Trophoblast cell (in vitro differentiated cells and primary cell): Measurements from ENCODE around the gene RHOD.

Source experiments
- DNase-seq, 2 donors: peaks; one replicate each; pipeline ENCODE4 v3.0.0-alpha.2; 2016
- H2AFZ ChIP-seq: 2 replicates; pipeline ENCODE4 v1.6.1; 2013; ENCODE audit warnings: low read length, moderate library complexity, mild to moderate bottlenecking; ENCODE audit not compliant: insufficient read depth, poor library complexity
- H2AK5ac ChIP-seq: 2 replicates; pipeline ENCODE4 v1.6.1; 2013; ENCODE audit warnings: mild to moderate bottlenecking, low read length
- H2BK120ac ChIP-seq: 2 replicates; pipeline ENCODE4 v1.6.1; 2013; ENCODE audit warnings: low read length, mild to moderate bottlenecking, moderate library complexity; ENCODE audit not compliant: insufficient read depth, poor library complexity
- H2BK12ac ChIP-seq: 2 replicates; pipeline ENCODE4 v1.6.1; 2013; ENCODE audit warnings: mild to moderate bottlenecking, low read length, moderate library complexity
- H2BK5ac ChIP-seq: 2 replicates; pipeline ENCODE4 v1.6.1; 2013; ENCODE audit warnings: low read length, low read depth, moderate library complexity, mild to moderate bottlenecking; ENCODE audit not compliant: poor library complexity
- H3K14ac ChIP-seq: 2 replicates; pipeline ENCODE4 v1.6.1; 2013; ENCODE audit warnings: mild to moderate bottlenecking, low read length
- H3K18ac ChIP-seq: 2 replicates; pipeline ENCODE4 v1.6.1; 2013; ENCODE audit warnings: mild to moderate bottlenecking, low read length
- H3K23ac ChIP-seq: 2 replicates; pipeline ENCODE4 v1.6.1; 2013; ENCODE audit warnings: low read length
- H3K27ac ChIP-seq: 2 replicates; pipeline ENCODE4 v1.5.1; 2013; ENCODE audit warnings: low read depth, mild to moderate bottlenecking, inconsistent platforms, low read length, moderate library complexity
- H3K27me3 ChIP-seq: 2 replicates; pipeline ENCODE4 v1.6.1; 2013; ENCODE audit warnings: inconsistent platforms, mild to moderate bottlenecking, low read length, moderate library complexity; ENCODE audit not compliant: insufficient read depth
- H3K36me3 ChIP-seq, 2 experiments: 1 replicate in 1 of 2; 2 replicates in 1 of 2; pipeline ENCODE4 v1.6.1; 2013; ENCODE audit warnings: low read length in 2 of 2, mild to moderate bottlenecking in 2 of 2, moderate library complexity in 1 of 2; ENCODE audit not compliant: insufficient read depth in 2 of 2, control insufficient read depth in 1 of 2
- H3K4ac ChIP-seq: 2 replicates; pipeline ENCODE4 v1.6.1; 2013; ENCODE audit warnings: low read depth, mild to moderate bottlenecking, low read length, moderate library complexity
- H3K4me1 ChIP-seq, 2 experiments: 1 replicate in 1 of 2; 2 replicates in 1 of 2; pipeline ENCODE4 v1.6.1; 2013; ENCODE audit warnings: low read length in 2 of 2, mild to moderate bottlenecking in 2 of 2, moderate library complexity in 1 of 2; ENCODE audit not compliant: insufficient read depth in 2 of 2, control insufficient read depth in 1 of 2
- H3K4me2 ChIP-seq: 2 replicates; pipeline ENCODE4 v1.6.1; 2013; ENCODE audit warnings: inconsistent platforms, mild to moderate bottlenecking, low read length, moderate library complexity
- H3K4me3 ChIP-seq: 2 replicates; pipeline ENCODE4 v1.5.1; 2013; ENCODE audit warnings: mild to moderate bottlenecking, low read depth, low read length, inconsistent platforms
- H3K79me1 ChIP-seq: one replicate; pipeline ENCODE4 v1.6.1; 2013; ENCODE audit warnings: low read length
- H3K79me2 ChIP-seq: 2 replicates; pipeline ENCODE4 v1.6.1; 2013; ENCODE audit warnings: low read length, mild to moderate bottlenecking; ENCODE audit not compliant: control insufficient read depth, insufficient read depth, poor library complexity
- H3K9ac ChIP-seq: 2 replicates; pipeline ENCODE4 v1.6.1; 2013; ENCODE audit warnings: mild to moderate bottlenecking, low read length
- H3K9me3 ChIP-seq: 2 replicates; pipeline ENCODE4 v1.6.1; 2013; ENCODE audit warnings: low read depth, mild to moderate bottlenecking, control low read depth, inconsistent platforms, low read length; ENCODE audit not compliant: insufficient read depth
- H4K12ac ChIP-seq: 2 replicates; pipeline ENCODE4 v1.6.1; 2013; ENCODE audit warnings: low read depth, mild to moderate bottlenecking, low read length, moderate library complexity
- H4K8ac ChIP-seq: 2 replicates; pipeline ENCODE4 v1.6.1; 2013; ENCODE audit warnings: low read depth, mild to moderate bottlenecking, low read length, moderate library complexity
- H4K91ac ChIP-seq: one replicate; pipeline ENCODE4 v1.6.1; 2013; ENCODE audit warnings: low read depth, mild to moderate bottlenecking, low read length, moderate library complexity
- WGBS: extraction: QIAGEN DNeasy Blood & Tissue Kit; methylation state at CpG from one replicate; pipeline ENCODE4 v1.1.7; 2013; ENCODE audit warnings: missing lambda C conversion rate; ENCODE audit not compliant: insufficient read length, insufficient coverage; ENCODE audit errors: extremely low coverage; 5-methylcytosine and 5-hydroxymethylcytosine counted together

RHOD gene

DNA sequence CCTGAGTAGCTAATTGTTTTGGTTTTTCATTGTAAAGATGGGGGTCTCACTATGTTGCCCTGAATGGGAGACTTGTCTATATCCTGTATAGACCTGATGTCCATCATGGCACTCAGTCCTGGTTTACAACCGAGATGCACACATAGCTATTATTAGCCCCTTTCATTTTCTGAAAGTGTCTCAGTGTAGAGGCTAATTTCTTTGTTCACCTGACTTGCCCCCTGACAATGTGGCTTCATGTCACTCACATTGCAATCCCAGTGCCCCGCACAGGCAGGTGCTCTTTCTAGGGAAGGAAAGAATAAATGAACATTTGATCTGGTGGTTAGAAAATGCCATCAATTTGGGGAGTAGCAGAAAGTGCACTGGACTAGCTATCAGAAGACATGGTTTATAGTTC, 49.3 kb downstream of the RHOD start:
- Histone ChIP-seq H4K91ac (no peak overlapping the region), H3K36me3 (no peaks in the 10 kb centered on the region), H3K4me3 (no peak overlapping the region), H3K18ac (no peak overlapping the region), H3K79me1 (no peaks in the 10 kb centered on the region), H3K4ac (no peak overlapping the region), H4K12ac (no peak overlapping the region), H3K9ac (no peak overlapping the region), H2AFZ (no peak overlapping the region), H3K23ac (no peak overlapping the region), H2AK5ac (no peak overlapping the region), H2BK120ac (no peak overlapping the region), H3K27ac (no peak overlapping the region), H3K14ac (no peak overlapping the region), H4K8ac (no peak overlapping the region), H3K79me2 (no peaks in the 10 kb centered on the region), H2BK12ac (no peak overlapping the region), H2BK5ac (no peak overlapping the region), H3K27me3 (no peaks in the 10 kb centered on the region), H3K4me1 (no peaks in the 10 kb centered on the region), H3K4me2 (no peak overlapping the region), H3K9me3 (no peaks in the 10 kb centered on the region)
- no CpG with 5 or more reads among the region's 2 CpGs for WGBS
- no peak for DNase-seq

DNA sequence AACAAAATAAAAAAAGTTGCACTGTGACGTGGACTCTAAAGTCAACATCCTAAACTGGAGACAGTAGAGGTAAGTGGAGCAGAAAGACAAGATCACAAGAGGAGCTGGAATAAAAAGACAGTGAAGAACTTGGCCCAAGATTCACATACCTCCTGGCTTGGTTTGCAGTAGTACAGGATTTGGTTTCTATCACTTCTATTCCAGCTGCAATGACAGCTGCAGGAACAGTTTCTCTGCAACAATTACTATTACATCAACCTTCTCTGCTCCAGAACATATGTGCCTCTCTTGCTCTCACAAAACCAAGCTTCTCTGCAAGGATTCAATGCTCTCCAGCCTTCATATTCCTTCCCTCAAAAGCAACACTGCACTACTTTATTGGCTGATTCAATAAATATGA, 54.6 kb downstream of the RHOD start:
- H3K9ac ChIP-seq = no peak overlapping the region
- no peak overlapping the region for H4K12ac ChIP-seq
- H3K4me3 ChIP-seq = no peak overlapping the region
- H2AK5ac ChIP-seq = no peak overlapping the region
- H2BK5ac ChIP-seq = no peak overlapping the region
- H2BK12ac ChIP-seq = no peak overlapping the region
- WGBS = no CpG with 5 or more reads among the region's 1 CpG
- H4K8ac ChIP-seq = no peak overlapping the region
- H2BK120ac ChIP-seq = no peak overlapping the region
- H3K79me1 ChIP-seq = no peaks in the 10 kb centered on the region
- no peak overlapping the region for H3K4ac ChIP-seq
- DNase-seq = no peak
- H3K27me3 ChIP-seq = no peaks in the 10 kb centered on the region
- H3K27ac ChIP-seq = no peak overlapping the region
- no peaks in the 10 kb centered on the region for H3K4me1 ChIP-seq
- H3K23ac ChIP-seq = no peak overlapping the region
- no peaks in the 10 kb centered on the region for H3K79me2 ChIP-seq
- H3K14ac ChIP-seq = no peak overlapping the region
- H3K9me3 ChIP-seq = no peaks in the 10 kb centered on the region
- H4K91ac ChIP-seq = no peak overlapping the region
- H2AFZ ChIP-seq = no peak overlapping the region
- no peaks in the 10 kb centered on the region for H3K36me3 ChIP-seq
- no peak overlapping the region for H3K18ac ChIP-seq
- no peak overlapping the region for H3K4me2 ChIP-seq

GRCh38 chr11:67113231-67113721, 56.6 kb downstream of the RHOD start:
- Histone ChIP-seq H2BK5ac (no peak overlapping the region), H2AFZ (no peak overlapping the region), H3K4me1 (peaks cover 4% of the 10 kb centered on the region in 2 experiments), H3K23ac (no peak overlapping the region), H3K9me3 (no peaks in the 10 kb centered on the region), H3K27me3 (no peaks in the 10 kb centered on the region), H2BK12ac (no peak overlapping the region), H3K4me3 (no peak overlapping the region), H4K8ac (no peak overlapping the region), H3K79me2 (peaks cover 6% of the 10 kb centered on the region), H3K14ac (no peak overlapping the region), H3K27ac (no peak overlapping the region), H2AK5ac (no peak overlapping the region), H3K4me2 (no peak overlapping the region), H3K4ac (no peak overlapping the region), H4K12ac (no peak overlapping the region), H3K18ac (no peak overlapping the region), H3K79me1 (peaks cover 9% of the 10 kb centered on the region), H3K36me3 (no peaks in the 10 kb centered on the region), H3K9ac (no peak overlapping the region), H4K91ac (no peak overlapping the region), H2BK120ac (no peak overlapping the region)
- no CpG with 5 or more reads among the region's 5 CpGs for WGBS
- DNase-seq = no peak

- no peak overlapping the region for H3K23ac ChIP-seq
- H3K27ac ChIP-seq = no peak overlapping the region
- peaks cover 4% of the 10 kb centered on the region in 2 experiments for H3K4me1 ChIP-seq
- H3K36me3 ChIP-seq = no peaks in the 10 kb centered on the region
- H4K8ac ChIP-seq = no peak overlapping the region
- peaks cover 15% of the 10 kb centered on the region for H3K79me1 ChIP-seq
- H2BK120ac ChIP-seq = no peak overlapping the region
- H2BK12ac ChIP-seq = no peak overlapping the region
- no peaks in the 10 kb centered on the region for H3K27me3 ChIP-seq
- H3K4me3 ChIP-seq = no peak overlapping the region
- no peak for DNase-seq
- no CpG with 5 or more reads among the region's 10 CpGs for WGBS
- H3K18ac ChIP-seq = no peak overlapping the region
- no peak overlapping the region for H2BK5ac ChIP-seq
- H3K4ac ChIP-seq = no peak overlapping the region
- H3K4me2 ChIP-seq = no peak overlapping the region
- H3K9me3 ChIP-seq = no peaks in the 10 kb centered on the region
- no peak overlapping the region for H4K12ac ChIP-seq
- no peak overlapping the region for H4K91ac ChIP-seq
- no peak overlapping the region for H3K9ac ChIP-seq
- H3K79me2 ChIP-seq = peaks cover 12% of the 10 kb centered on the region
- no peak overlapping the region for H3K14ac ChIP-seq
- no peak overlapping the region for H2AK5ac ChIP-seq
- no peak overlapping the region for H2AFZ ChIP-seq
These were observed 57.7 kb downstream of the RHOD start for GRCh38 chr11:67114275-67114896.
